ENCODE results near the gene RGS19. TPM values are rescaled to one million over a fixed set of nuclear protein-coding genes. Genes with fewer than 3 reads are reported as not detected.

RGS19 gene
- total RNA-seq, 8 experiments from 2014 or later: 0.92 to 8.8 (median 3.3) TPM

- no peak overlapping the region for H3K4me3 ChIP-seq
- in situ Hi-C loops (cut with MboI; ENCODE audit: low pct_unique_long_range_greater_than_20kb in 2 of 9, low sequenced_read_pairs in 9 of 9, unreplicated experiment in 9 of 9): no loop called here
- 33 to 100% (median 71%) methylated on average over 1 to 2 of the region's 12 CpGs; no CpG with 5 or more reads in 6 of the 10 experiments for WGBS, 10 experiments
- no peak for ATAC-seq (replicated peaks in 6 of 8)
- H3K27ac ChIP-seq: no peak overlapping the region
- H3K4me1 ChIP-seq (replicated peaks in 1 of 2): peaks cover 7 to 12% of the 10 kb centered on the region in 2 donors
Observed at GRCh38 chr20:64068386-64069208, 10.7 kb downstream of the RGS19 start.

DNA sequence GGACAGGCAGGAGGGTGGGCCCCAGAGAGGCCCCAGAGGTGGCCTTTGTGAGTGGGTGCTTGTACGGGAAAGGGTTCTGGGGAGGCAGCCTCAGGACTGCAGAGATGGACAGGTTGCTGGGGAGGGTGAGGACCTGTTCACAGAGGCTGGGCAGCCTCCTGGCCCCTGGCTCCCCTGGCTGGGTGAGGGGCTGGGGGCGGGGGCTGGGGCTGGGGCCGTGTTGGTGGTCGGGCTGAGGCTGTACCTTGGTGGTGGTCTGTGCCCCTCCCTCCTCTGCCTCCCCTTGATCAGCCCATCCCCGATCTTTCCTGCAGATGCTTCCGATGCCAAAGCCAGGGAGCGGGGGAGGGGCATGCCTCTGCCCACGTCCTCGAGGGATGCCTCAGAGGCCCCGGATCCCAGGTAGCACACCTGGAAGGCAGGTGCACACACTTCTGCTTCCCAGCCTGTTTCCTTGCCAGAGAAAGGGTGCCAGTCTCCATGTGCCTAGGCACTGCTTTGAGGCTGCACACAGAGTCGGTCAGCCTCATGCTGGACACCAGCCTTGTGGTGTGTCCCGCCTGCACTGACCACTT, 11.5 kb downstream of the RGS19 start:
- Histone ChIP-seq H3K4me3 (no peak overlapping the region), H3K27ac (no peak overlapping the region), H3K4me1 (replicated peaks in 1 of 2) (peaks cover 7 to 12% of the 10 kb centered on the region in 2 donors)
- ATAC-seq (replicated peaks in 6 of 8): no peak
- in situ Hi-C loops (cut with MboI; ENCODE audit: low pct_unique_long_range_greater_than_20kb in 2 of 9, low sequenced_read_pairs in 9 of 9, unreplicated experiment in 9 of 9): no loop called here
- 67 to 80% methylated on average over 1 to 3 of the region's 12 CpGs; no CpG with 5 or more reads in 8 of the 10 experiments for WGBS, 10 experiments

GRCh38 chr20:64067005-64067632, 12.2 kb downstream of the RGS19 start:
- no peak for ATAC-seq (replicated peaks in 6 of 8)
- no peak overlapping the region for H3K27ac ChIP-seq
- in situ Hi-C loops (cut with MboI; ENCODE audit: low pct_unique_long_range_greater_than_20kb in 2 of 9, low sequenced_read_pairs in 9 of 9, unreplicated experiment in 9 of 9): no loop called here
- H3K4me1 ChIP-seq (replicated peaks in 1 of 2): peaks cover 12 to 18% of the 10 kb centered on the region in 2 donors
- no peak overlapping the region for H3K4me3 ChIP-seq
- 60 to 86% (median 81%) methylated on average over 1 to 3 of the region's 6 CpGs; no CpG with 5 or more reads in 7 of the 10 experiments for whole genome bisulfite sequencing, 10 experiments

- WGBS, 10 experiments: 0 to 40% (median 18%) methylated on average over 1 to 2 of the region's 5 CpGs; no CpG with 5 or more reads in 6 of the 10 experiments
- ATAC-seq (replicated peaks in 6 of 8): no peak
- in situ Hi-C loops (cut with MboI; ENCODE audit: low pct_unique_long_range_greater_than_20kb in 2 of 9, low sequenced_read_pairs in 9 of 9, unreplicated experiment in 9 of 9): no loop called here
Observed at GRCh38 chr20:64065974-64066343, 13.4 kb downstream of the RGS19 start.

GRCh38 chr20:64065062-64065973, 14.0 kb downstream of the RGS19 start:
- Histone ChIP-seq H3K4me1 (replicated peaks in 1 of 2) (peaks cover 14 to 19% of the 10 kb centered on the region in 2 donors), H3K4me3 (no peak overlapping the region), H3K27ac (no peak overlapping the region)
- WGBS, 10 experiments: 63 to 74% methylated on average over 2 to 10 of the region's 27 CpGs; no CpG with 5 or more reads in 8 of the 10 experiments
- in situ Hi-C loops (cut with MboI; ENCODE audit: low pct_unique_long_range_greater_than_20kb in 2 of 9, low sequenced_read_pairs in 9 of 9, unreplicated experiment in 9 of 9): no loop called here
- no peak for ATAC-seq (replicated peaks in 6 of 8)

More at GRCh38 chr20:64065974-64066343, 13.4 kb downstream of the RGS19 start:
- H3K4me1 ChIP-seq (replicated peaks in 1 of 2): peaks cover 14 to 19% of the 10 kb centered on the region in 2 donors
- no peak overlapping the region for H3K4me3 ChIP-seq
- no peak overlapping the region for H3K27ac ChIP-seq

- ATAC-seq (replicated peaks in 6 of 8): peak in 2 of 8 experiments; percentile 1 to 3
- in situ Hi-C loops (cut with MboI; ENCODE audit: low pct_unique_long_range_greater_than_20kb in 2 of 9, low sequenced_read_pairs in 9 of 9, unreplicated experiment in 9 of 9): no loop called here
- H3K4me1 ChIP-seq (replicated peaks in 1 of 2): peaks cover 14 to 15% of the 10 kb centered on the region in 2 donors
- H3K4me3 ChIP-seq: peak overlapping the region; percentile 68 to 94 (median 90)
- WGBS, 10 experiments: 11 to 51% (median 30%) methylated on average over 2 to 6 of the region's 12 CpGs; no CpG with 5 or more reads in 5 of the 10 experiments
- no peak overlapping the region for H3K27ac ChIP-seq
Observed at GRCh38 chr20:64064145-64064698, 15.1 kb downstream of the RGS19 start.

- Histone ChIP-seq H3K27ac (peak overlapping the region; percentile 60 to 64), H3K4me1 (replicated peaks in 1 of 2) (peaks cover 14 to 15% of the 10 kb centered on the region in 2 donors), H3K4me3 (peak overlapping the region; percentile 68 to 94 (median 90))
- 0 to 4% (median 0%) methylated on average over 2 to 4 of the region's 51 CpGs; no CpG with 5 or more reads in 7 of the 10 experiments for WGBS, 10 experiments
- ATAC-seq (replicated peaks in 6 of 8): peak; percentile 2 to 13 (median 5)
- in situ Hi-C loops (cut with MboI; ENCODE audit: low pct_unique_long_range_greater_than_20kb in 2 of 9, low sequenced_read_pairs in 9 of 9, unreplicated experiment in 9 of 9): no loop called here
Observed at GRCh38 chr20:64063389-64064144, 15.8 kb downstream of the RGS19 start.

- H3K4me3 ChIP-seq: peak within 1 kb of the TSS; percentile 68 to 94 (median 90)
- peak; percentile 86 to 96 (median 89) for ATAC-seq (replicated peaks in 6 of 8)
- 2 to 33% (median 15%) methylated on average over 3 to 20 of the region's 85 CpGs; no CpG with 5 or more reads in 6 of the 10 experiments for WGBS, 10 experiments
- in situ Hi-C loops (cut with MboI; ENCODE audit: low pct_unique_long_range_greater_than_20kb in 2 of 9, low sequenced_read_pairs in 9 of 9, unreplicated experiment in 9 of 9): no loop called here
- H3K4me1 ChIP-seq (replicated peaks in 1 of 2): peaks cover 15% of the 10 kb centered on the region in 2 donors
- H3K27ac ChIP-seq: peak within 1 kb of the TSS; percentile 64 to 71
Observed at GRCh38 chr20:64062596-64063388, 16.5 kb downstream of the RGS19 start, which contains the start of gene TCEA2. TCEA2 (plus strand) TSS chr20:64063198; CDS start chr20:64063313, 115 bp downstream.

GRCh38 chr20:64062276-64062595, 17.1 kb downstream of the RGS19 start:
- Histone ChIP-seq H3K4me1 (replicated peaks in 1 of 2) (peaks cover 16 to 20% of the 10 kb centered on the region in 2 donors), H3K27ac (peak overlapping the region; percentile 63 to 71)

DNA sequence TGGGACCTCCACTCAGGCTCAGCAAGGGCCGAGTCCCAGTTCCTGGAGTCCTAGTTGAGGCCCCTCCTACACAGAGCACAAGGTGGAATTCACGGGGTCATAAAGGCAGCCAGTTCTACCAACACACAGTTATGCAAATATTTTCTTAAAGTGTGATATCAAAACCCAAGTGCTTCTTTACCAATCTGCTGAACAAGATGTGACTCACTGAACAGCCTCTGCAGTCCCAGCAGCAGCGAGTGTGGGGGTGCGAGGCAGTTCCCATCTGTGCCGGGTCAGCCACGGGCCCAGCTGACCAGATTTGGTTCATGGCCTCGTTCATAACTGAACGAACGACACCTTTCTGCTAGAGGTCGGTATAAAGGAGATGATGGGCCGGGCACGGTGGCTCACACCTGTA, 20.8 kb downstream of the RGS19 start:
- Histone ChIP-seq H3K27ac (no peak overlapping the region), H3K4me3 (no peak overlapping the region), H3K4me1 (replicated peaks in 1 of 2) (peaks cover 19 to 31% of the 10 kb centered on the region in 2 donors)
- WGBS, 10 experiments: 17 to 76% (median 20%) methylated on average over 1 to 8 of the region's 12 CpGs; no CpG with 5 or more reads in 7 of the 10 experiments
- in situ Hi-C loops (cut with MboI; ENCODE audit: low pct_unique_long_range_greater_than_20kb in 2 of 9, low sequenced_read_pairs in 9 of 9, unreplicated experiment in 9 of 9): no loop called here
- no peak for ATAC-seq (replicated peaks in 6 of 8)

More at GRCh38 chr20:64062276-64062595, 17.1 kb downstream of the RGS19 start:
- WGBS, 10 experiments: 0 to 90% (median 53%) methylated on average over 2 to 4 of the region's 5 CpGs; no CpG with 5 or more reads in 4 of the 10 experiments
- peak overlapping the region; percentile 68 to 94 (median 90) for H3K4me3 ChIP-seq
- in situ Hi-C loops (cut with MboI; ENCODE audit: low pct_unique_long_range_greater_than_20kb in 2 of 9, low sequenced_read_pairs in 9 of 9, unreplicated experiment in 9 of 9): no loop called here
- peak in 5 of 8 experiments; percentile 1 to 11 (median 7) for ATAC-seq (replicated peaks in 6 of 8)
